HG03135 (cell line): ENCODE data around the gene CADPS.

ENCODE experiments used
- ATAC-seq: cut with Tn5 transposase; IDR thresholded peaks from one replicate; pipeline ENCODE4 v1.9.1; 2021; ENCODE audit warnings: mild to moderate bottlenecking, moderate library complexity; ENCODE audit not compliant: unreplicated experiment

CADPS gene

GRCh38 chr3:62873761-62874710 lies 1.2 kb downstream of the CADPS start:
- no peak for ATAC-seq

DNA sequence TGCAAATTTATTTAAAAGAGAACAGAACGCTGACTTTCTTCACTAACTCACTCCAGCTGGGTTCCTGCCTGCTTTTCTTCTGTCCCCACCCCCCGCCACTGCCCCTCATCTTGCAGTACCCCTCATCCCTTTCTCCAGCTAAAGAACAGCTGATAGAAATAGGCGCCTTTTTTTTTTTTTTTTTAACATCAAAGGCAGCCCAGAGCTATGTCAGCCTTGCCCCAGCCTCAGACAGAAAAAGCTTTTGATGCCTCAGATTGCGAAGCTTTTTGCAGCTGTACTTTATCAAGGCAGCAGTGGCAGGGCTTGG lies 1.8 kb downstream of the CADPS start:
- ATAC-seq, result no peak

DNA sequence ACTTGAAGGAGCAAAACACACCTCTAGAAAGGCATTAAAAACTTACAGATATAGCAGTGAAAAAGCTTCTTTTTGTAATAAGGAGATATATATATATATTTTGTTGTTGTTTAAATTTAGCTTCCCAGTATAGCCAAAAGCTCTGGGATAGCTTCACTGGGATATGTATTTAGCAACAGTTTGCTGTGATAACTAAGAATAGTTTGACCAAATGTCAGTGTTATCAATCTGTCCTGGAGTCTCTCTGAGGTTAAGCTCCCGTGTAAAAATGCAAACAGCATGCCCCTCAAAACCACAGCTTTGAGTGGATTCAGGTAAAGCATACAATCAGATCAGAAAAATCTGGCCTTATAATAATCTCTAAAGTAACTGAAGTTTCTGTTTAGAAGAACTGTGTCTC lies 2.9 kb downstream of the CADPS start:
- ATAC-seq, result no peak

DNA sequence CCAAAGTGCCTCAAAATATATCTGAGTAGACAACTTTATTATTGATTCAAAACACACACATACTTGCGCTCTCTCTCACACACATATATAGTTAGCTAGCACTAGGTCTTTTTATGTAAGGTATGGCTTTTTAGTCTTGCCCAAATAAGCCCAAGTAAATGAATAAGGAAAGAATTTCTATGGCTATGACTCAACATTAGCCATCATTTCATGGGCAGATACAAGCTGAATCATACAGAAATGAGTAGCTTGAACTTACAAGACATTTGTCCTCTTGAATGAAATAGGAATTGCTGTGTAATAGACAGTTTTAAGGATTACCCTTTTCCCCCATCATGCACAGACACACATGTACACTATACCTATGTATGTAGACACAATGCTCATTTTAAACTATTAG lies 4.9 kb downstream of the CADPS start:
- ATAC-seq, result no peak

DNA sequence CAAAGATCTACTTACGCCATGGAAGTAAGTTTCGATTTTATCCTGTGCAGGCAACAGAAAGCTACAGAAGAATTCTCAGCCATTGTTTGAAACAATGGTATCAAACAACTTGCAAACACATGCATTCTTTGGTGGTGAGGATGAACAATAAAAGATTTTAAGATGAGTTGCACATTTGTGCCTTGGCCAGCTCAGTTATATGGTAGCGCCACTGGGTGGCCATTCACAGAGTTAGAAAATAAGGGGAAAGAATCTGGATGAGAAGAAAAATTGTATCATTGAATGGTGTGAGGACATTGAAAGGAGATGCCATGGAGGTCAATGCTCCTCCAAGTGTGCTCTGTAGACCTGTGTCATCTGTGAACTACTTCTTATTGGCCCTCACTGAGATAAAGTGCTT lies 11.6 kb downstream of the CADPS start:
- no peak for ATAC-seq

DNA sequence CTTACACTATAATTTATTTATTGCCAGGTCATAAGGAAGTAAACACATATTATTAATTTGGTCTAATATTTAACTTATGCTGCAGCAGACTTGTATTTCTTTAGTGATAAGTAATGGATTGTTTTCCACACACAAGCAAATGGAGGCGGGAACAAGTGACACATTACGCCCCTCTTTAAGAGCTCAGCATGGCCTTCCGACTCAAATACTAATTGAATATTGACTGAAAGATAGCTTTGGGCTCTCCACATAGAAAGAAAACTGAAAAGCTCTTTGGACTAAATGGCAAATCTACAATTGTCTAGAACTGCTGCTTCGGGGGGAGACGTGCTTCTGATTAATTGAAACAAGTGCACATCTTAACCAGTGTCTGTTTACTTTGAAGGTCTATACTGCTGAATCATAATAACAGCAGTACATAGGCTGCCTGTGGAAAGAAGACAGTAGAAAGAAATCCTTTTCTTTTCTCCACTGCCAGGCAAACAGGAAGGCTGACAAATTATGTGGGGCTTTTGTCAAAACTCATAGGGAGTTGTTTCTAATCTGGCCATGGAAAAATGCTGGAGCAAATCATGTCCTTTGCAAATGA lies 15.9 kb downstream of the CADPS start:
- ATAC-seq, result no peak

DNA sequence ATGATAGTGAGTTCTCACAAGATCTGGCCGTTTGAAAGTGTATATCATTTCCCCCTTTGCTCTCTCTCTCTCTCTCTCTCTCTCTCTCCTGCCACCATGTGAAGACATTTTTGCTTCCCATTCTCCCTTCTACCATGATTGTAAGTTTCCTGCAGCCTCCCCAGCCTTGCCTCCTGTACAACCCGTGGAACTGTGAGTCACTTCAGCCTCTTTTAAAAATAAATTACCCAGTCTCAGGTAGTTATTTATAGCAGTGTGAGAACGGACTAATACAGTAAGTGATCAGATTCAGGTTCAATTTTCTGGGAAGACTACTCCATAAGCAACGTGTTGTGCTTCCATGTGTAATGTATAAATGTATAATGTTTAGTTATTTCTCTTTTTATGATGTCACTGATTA lies 29.2 kb downstream of the CADPS start:
- ATAC-seq, result no peak

DNA sequence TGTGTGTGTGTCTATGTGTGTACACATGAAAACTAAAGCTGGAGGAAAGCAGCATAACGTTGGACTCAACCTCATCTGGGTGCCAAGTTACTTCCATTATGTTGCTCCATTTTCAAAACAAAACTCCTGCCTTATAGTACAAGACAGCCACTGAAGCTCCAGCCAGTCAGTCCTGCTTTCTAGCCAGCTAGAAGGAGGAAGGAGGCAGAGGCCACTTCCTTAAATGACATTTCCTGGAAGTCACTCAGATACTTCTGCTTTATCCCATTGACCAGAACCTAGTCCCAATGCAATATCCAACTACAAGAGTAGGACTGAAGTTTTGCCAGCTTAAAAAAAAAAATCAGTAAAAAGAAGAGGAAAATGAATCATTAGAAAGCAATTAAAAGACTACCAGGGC lies 31.7 kb downstream of the CADPS start:
- no peak for ATAC-seq

- no peak for ATAC-seq
Observed at GRCh38 chr3:62839748-62840147, 35.5 kb downstream of the CADPS start.

DNA sequence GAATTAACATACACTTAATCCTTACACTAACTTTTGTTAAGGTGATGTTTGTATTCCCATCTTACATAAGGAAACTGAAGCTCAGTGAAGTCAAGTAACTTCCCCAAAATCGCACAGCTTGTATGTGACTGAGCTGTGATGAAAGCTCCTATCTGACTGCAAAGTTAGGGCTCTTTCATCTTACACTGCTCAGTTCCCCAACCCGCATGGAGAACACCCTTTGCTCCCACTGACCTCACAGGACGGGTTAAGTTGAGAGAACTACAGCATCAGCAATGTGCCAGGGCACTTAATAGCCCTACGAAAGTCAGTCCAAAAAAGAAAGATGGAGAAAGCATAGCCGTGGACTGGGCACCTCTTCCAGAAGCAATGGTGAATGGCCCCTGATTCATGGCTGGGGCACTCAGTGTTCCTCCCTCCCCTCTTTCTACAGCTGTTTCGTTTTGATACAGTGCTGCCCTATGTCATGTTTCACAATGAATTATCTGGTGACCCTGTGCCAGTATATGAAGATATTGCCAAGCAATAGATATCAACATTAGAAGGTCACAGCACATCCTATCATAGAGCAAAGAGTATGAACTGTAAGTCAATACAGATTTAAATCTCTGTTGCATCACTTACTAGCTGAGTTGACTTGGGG lies 38.0 kb downstream of the CADPS start:
- ATAC-seq, result no peak

GRCh38 chr3:62835554-62836236 lies 39.5 kb downstream of the CADPS start:
- ATAC-seq, result peak; percentile 78

DNA sequence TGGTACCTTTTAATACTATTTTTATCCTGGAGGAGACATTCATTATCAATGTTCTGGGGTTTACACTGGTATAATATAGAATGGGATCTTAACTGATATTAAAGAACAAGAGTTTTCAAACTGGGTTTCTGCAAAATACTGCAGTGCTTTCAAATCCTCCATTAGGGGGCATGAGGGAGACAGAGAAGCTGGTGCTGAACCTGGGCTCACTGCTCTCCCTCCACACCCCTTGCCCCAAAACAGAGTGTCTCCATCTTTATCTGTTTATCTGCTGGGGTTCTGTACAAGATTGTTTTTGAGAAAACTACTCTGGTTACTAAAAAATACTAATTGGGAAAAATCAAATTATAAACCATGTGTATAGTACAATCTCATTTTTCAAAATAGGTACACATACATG lies 41.7 kb downstream of the CADPS start:
- ATAC-seq, result no peak

- no peak for ATAC-seq
Observed at GRCh38 chr3:62832553-62832952, 42.7 kb downstream of the CADPS start.

DNA sequence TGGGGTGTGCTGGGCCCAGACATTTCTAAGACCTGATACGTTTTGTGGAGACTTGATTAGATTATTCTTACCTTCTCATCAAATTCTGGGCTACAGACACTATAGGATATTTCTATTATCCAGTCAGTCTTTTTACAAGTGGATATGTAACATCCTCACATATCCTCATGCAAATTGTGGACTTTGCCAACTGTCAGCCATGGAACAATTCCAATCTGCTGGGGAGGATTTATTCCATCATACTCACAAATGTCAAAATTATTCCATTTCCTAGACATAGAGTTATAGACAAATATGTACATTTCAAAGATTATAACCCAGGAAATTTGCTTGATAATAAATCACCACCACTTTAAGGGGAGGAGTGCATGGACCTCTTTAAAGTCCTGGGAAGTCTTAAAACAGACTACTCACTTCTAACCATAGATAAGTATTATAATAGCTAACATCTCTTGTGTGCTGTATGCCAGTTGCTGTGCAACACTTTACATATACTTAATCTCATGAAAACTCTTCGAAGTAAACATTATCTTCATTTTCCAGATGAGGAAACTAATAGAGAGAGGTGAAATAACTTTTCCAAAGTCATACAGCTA lies 44.4 kb downstream of the CADPS start:
- ATAC-seq, result no peak

- ATAC-seq, result no peak
Observed at GRCh38 chr3:62827550-62827949, 47.7 kb downstream of the CADPS start.

- no peak for ATAC-seq
Observed at GRCh38 chr3:62824965-62825592, 50.1 kb downstream of the CADPS start.

GRCh38 chr3:62823461-62824050 lies 51.7 kb downstream of the CADPS start:
- ATAC-seq, result no peak

- no peak for ATAC-seq
Observed at GRCh38 chr3:62822905-62823304, 52.3 kb downstream of the CADPS start.

DNA sequence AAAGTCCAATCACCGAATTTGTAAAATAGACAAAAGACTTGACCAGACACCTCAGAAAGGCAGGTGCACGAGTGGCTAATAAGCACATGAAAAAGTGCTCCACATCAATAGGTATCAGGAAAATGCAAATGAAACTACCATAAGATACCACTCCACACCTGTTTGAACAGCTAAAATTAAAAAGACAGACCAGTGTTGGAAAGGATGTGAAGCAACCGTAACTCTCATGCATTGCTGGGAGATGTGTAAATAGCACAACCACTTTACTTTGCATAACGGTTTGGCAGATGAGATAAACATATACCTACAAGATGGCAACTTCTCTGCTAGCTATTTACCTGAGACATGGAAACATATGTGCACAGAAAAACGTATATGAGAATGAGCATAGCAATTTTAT lies 56.9 kb downstream of the CADPS start:
- ATAC-seq, result peak; percentile 95

GRCh38 chr3:62817678-62818077 lies 57.5 kb downstream of the CADPS start:
- ATAC-seq, result no peak
